Muscle of arm (tissue), 12 donors: ENCODE data around the gene SSBP3. TPM values are rescaled to one million over a fixed set of nuclear protein-coding genes. Genes with fewer than 3 reads are reported as not detected.

ENCODE experiments used
- DNase-seq: peaks from one replicate; pipeline ENCODE4 v3.0.0-alpha.2; 2013
- polyA plus RNA-seq, 12 donors: library from polyadenylated mRNA; unstranded; fragments of 120-200 nt; gene quantifications; one replicate each; pipeline ENCODE4 v1.2.1, GENCODE V29; 2013; ENCODE audit not compliant: insufficient read length in 12 of 12

Gene SSBP3
- polyA plus RNA-seq, 12 donors: 49.2 to 117 (median 58.9) TPM; not detected in 1

DNA sequence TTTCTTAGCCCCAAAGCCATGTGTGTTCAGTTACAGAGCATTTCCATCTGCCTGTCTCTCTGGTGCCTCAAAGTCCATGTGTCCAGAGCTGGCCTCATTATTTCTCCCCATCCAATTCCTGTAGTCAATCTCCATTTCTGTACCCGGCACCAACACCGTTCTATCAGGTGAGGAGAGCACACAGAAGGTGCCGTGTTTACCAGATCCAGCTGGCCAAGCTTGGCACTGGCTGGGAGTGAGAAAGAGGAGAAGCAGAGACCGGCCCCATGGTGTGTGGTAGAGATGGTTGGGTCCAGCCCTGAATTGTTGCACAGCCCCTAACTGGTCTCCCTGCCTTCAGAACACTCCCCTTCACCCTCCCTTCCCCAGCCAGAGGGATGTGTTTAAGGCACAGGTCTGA, 7.5 kb upstream of the SSBP3 start:
- DNase-seq: no peak

DNA sequence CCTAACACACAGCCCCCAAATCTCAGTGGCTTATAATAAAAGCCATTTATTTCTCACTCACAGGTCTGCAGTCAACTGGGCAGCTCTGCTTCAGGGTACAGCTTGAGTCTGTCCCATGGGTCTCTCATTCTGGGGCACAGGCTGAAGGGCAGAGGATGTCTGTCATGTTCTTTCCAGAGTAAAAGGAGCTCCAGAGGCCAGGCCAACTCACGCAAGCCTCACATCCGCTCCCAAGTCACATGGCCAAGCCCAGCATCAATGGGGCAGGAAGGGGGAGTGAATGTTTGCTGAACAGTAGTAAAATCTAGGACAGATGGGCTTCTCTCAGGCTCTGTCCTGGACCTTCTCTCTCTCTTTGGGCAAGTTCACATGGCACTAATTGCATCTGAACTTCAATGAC, 7.1 kb upstream of the SSBP3 start:
- DNase-seq: peak; percentile 45

DNA sequence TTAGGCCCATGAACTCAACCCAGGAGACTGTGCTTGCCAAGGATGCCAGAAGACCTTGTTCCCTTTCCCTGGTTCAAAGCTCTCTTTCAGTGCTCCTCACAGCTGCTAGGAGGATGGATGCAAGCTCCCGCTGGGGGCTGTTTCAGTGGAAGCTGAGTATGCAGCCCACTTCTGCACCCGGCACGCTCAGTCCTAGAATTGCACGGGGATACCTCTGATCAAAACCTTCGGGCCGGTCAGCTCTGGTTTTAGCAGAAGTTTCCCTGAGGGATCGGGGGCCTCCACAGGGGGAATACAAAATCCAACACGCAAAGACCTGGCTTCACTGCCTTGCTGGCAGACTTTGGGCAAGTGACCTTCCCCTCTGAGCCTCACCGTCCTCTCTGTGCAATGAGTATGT, 4.2 kb upstream of the SSBP3 start:
- no peak for DNase-seq

DNA sequence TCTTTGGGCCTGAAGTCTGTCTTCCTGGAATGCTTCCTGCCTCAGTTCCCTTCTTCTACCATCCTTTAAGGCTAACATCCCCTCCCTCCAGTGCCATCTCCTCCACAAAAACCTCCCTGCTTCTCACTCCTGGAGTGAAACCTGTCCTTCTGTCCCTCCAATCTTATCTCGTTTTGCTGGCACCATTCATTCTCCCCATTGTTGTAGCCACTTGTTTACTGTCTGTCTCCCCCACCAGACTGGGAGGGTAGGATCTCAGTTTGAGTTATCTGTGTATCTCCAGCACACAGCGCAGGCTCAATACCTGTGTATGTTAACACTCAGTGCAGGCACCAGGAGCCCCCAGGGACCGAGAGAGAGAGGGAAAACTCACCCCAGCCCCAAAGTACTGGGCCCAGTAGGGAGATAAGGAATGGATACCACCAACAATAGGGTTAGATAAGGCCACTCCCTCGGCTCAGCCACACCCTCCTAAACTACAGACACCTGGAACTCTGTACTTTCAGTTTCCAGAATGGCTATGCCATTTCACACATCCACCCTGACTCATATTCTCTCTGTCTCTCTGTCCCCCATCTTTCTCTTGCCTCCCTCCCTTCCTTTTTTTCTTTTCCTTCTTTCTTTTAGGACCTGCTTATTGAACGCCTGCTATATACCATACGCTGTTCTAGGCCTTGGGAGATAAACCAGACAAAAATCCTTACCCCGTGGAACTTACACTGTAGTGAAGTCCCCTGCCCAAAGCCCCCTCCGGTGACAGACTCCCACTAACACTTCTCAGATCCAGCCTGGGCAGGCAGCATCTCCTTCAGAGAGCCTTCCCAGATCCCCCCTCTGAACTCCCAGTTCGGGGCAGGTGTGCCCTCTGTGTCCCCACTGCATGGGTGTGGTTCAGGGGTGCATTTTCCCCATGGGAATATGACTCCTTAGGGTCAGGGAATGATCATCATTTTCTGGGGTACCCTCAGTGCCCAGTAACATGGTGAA, 3.3 kb upstream of the SSBP3 start:
- DNase-seq: no peak

DNA sequence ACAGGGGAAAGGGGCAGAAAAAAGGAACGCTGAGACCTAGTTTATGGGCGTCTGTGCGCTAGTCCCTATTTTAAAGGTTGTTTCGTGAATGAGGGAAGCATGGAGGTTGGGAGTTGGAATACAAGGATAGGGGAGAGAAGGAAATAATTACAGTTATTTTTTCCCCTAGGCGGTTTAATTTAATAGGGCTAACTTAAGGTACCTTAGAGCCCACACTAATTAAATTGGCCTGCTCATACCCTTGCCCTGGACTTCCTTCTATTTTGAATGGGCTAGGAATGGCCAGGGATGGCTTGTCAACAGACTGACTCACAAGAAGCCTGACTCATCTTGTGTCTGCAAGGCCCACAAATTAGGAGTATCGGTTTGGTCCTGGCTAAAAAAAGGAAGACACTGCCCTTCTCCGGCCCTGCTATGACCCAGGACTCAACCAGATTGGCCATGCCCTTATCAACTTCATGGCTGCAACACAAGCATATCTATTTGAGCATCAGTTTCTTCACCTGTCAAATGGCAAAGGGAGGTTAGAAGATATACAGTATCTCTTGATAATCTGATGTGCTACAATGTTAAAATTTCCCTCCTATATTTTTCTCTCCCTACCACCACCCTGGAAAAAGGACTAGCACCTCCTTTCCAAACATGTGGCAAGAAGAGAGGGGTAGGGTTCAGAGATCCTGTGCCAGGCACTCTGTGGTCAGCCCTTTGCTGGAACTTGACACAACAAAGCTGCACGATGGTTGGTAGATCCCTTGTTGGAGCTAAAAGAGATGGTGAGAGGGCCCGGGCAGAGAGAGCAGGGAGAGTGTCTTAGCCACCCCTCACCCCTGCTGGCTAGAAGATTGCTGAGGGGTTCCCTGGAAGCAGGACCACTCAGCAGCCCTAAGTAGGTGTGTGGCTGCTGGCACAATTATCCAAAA, 2.2 kb upstream of the SSBP3 start:
- no peak for DNase-seq

DNA sequence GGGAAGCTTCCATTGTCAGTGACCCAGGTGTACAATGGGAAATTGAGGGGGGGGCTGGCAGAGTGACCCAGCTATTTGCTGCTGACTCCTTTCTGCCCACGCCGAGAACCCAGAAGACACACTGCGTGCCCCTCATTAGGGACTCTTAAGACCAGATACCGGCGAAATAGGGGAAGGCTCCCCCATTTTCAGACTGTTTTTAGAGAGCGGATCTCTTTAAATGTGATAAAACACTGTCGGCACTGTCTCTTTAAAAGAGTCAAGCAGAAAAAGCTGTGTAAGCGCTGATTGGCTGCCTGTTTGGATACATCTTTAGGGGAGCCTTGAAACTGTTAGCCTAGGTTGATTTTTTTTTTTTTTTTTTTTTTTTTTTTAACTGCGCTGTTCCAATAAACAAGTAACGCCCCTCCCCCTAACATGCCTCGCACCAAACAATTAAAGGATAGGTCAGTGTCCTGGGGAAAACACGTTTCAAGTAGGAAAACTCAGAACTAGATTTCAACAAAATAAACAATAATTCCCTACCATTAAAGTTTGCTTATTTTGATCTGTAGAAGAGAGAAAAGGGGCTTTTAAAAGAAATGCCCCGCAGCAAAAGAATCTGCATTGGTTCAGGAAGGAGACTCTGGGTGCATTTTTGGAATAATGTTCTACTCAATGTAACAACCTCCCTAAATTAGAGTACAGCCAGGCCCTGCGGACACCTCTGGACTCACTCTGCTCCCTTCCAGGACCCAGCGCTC, 1.4 kb upstream of the SSBP3 start:
- peak; percentile 92 for DNase-seq

DNA sequence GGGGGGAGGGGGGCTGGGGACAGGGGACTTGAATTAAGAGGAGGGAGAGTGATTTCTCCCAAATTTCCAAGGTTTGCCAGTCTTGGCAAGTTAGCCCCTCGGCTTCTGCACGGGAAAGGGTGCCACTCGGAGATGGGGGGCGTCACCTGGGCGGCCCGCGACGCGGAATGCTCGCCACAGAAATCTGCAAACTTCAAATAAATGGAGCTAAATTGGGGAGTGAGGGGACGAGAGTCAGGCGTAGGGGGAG, 885 bp upstream of the SSBP3 start:
- DNase-seq: no peak

DNA sequence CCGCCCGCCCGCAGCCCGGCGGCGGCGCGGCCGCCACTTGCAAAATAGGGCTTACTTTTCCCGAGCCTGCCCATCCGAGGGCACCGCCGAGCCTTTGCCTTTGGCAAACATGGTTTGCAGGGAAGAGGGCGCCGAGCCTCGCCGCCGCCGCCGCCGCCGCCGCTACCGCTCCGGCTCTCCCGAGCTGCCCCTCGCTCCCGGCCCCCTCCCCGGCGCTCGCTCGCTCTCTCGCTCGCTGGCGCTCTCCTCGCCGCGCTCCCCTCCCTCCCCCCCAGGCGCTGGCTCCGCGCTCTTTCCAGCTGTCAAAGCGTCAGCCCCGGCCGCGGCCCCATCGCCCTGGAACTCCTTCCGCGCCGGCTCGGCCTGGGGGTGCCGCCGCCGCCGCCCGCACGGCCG, 298 bp downstream of the SSBP3 start:
- peak; percentile 51 for DNase-seq

DNA sequence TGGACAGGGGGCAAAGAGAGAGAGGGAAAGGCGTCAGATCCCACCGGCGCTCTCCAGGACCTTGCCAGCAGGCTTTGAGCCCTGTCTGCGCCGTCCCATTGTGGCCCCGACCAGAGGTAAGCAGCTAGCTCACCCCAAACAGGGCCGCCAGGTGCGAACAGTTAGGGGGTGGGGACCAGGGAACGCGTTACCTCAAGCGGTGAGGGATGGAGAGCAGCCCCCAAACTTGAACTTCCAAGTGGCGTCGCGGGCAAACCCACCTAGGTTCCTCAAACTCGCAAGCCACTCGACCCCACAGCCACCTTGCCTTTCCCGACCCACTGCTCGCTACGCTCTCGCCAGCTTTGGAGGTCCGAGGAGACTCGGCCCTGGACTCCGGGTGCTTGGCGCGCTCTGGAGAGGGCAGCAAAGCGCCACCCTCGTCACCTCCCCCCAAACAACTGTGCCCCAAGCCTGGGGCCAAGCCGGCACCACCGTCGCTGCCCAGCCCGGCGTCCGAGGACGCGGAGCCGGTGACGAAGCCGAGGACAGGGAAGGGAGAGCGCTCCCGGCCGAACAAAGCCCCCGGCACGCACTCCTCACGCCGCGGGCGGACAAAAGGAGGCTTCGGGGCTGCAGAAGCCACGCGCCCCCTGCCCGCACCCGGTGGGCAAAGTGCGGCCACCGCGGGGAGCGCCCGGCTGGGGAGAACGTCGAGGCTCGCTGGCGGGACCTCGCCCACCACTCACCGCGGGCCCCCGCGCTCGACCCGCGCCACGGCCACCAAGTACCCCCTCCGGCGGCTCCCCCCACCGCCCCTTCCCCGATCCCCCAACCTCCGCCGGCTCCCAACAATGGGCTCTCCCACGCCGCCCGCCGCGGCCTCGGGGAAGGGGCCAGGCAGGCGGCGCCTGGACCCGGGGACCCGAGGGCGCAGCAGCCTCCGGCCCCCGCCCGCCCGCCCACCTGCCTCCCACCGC, 976 bp downstream of the SSBP3 start:
- DNase-seq: no peak

DNA sequence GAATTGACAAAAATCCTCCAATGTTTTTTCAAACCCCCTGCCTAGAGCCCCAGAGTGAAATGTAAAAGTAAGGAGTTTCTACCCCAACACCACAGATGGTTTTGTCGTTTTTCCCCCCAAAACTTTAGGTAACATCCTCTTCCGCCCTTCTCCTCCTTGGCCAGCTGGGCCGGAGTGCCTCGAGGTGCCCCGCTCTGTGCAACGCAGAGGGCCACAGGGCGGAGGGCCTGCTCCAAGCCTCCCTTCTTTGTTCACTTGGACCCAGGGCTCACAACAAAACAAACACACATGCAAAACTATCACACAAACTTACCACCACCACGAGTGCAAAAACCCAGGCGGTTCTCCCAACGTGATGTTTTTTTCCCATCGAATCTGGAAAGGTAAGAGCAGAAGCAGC, 1.9 kb downstream of the SSBP3 start:
- DNase-seq: no peak

DNA sequence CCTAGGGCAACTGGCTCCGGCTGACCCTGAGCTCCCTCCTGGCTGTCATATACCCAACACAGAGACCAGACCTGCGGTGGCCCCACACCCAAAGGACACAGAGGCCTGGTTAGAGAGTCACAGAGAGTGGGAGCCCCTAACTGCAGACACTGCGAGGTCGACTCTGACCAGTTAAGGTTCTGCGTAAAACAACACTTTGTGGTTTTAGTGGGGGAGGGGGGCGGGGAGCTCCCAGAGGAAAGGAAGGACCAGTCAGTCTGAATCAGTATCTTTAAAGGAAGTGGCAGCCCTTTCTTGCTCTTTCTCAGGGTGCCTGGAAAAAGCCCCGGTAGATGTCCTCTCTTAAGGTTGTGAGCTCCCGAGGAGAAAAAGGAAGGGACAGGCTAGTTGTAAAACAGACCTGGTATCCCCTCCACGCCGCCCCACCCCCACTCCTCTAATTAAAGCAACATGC, 2.4 kb downstream of the SSBP3 start:
- no peak for DNase-seq

DNA sequence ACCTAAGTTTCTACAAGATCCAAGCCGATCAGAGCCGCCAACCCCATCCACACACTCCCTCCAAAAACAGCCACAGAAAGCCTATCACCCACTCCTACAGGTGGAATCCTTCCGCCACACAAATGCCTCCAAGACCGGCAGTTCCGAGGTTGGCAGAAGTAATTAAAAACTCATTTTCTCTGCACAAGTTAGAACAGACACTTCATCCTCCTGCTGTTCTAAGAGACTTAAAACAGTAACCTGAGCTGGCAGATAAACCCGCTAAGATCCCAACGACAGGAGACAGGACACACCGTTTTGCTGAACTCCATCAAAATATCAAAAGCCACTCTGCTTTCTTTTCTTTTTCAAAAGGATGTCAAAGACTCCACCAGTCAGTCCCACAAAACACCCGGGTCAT, 2.8 kb downstream of the SSBP3 start:
- DNase-seq: no peak

DNA sequence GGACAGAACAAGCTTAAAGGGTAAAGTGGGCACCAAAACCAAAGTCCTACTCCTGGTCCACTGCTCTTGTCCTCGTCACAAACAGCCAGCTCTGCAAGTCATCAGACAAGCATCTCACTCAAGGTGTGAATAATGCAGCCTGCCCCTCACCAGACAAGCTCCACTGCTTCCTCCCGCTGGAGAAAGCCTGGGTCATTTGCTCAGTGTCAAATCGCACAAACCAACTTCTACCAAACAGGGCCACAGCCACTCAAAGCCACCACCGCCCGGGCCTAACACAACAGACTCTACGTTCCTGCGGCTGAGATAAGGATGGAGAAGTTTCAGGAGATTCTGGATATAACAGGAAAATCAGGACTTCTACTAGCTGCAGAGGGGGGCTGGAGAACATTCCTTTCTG, 3.3 kb downstream of the SSBP3 start:
- no peak for DNase-seq

DNA sequence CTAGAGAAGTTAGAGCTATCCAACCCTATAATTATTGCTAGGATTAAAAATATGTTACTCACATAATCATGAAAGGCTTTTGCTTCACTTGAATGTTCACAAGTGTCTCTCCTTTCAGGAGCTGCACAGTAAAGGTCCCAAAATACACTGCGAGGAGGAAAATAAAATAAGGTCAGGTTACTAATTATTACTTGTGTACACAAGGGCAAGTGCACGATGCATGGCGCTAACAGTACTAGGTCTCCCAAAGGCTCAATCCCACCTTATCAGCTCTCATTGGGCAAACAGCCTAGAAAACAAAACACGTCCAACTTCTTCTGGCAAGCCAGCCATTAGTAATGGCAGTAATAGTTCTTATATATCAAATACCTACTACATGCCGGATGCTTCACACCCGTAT, 4.4 kb downstream of the SSBP3 start:
- no peak for DNase-seq

DNA sequence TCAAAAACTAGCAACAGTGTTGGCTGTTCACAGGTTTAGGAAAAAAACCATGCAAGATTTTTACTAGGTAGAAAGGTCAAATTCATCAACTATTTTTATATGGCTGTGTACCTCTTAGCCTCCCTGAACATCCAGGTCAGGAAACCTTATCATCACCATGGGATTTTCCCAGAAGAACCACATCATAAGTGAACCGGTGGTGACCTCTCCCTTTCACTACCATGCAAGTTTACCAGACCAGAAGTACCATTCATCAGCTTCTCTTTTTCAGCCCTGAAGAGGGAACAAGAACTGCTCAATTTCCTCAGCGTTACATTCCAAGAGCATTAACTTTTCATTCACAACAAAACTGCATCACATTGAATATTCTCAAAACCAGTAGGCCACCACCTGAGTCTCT, 5.9 kb downstream of the SSBP3 start:
- no peak for DNase-seq

DNA sequence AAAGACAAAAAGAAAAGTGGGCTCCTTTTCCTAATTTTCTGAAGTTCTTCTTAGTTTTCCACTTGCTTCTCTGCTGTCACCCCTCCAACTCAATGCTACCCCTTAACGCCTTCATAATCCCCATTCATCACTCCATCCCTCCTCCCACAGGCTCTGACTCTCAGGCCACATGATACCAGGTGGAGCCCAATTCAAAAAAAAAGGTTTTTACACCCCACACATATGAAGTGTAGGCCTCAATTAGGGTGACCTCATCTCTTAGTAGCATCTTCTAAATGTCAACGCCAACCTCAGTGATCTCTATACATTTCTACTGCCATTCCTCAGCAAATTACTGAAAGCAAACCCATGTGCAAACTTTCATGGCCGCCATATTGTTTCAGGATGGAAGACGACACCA, 6.4 kb downstream of the SSBP3 start:
- no peak for DNase-seq

DNA sequence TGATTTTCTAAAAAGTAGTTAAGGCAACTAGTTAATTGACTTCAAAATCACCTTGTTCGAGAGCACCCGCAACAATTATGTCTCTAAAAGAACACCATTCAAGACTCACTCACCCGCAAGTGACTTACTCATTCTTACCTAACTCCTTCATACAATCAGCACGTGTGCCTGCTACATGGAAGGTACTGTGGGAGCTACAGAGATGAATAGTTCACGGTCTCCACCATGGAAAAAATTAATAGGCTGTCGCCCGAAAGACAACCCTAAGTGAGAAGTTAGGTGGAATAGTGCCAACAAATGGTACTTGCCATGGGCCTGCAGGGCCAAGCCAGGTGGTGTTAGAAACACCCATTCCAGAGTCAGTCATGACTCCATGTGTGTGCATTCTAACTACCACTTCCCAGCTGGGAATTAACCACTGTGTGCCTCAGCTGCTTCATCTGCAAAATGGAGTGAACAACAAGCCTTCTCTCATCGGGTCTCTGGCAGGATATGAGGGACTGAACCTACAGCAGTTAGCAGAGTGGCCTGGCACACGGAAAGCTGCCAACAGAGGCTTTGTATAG, 7.1 kb downstream of the SSBP3 start:
- DNase-seq: no peak

DNA sequence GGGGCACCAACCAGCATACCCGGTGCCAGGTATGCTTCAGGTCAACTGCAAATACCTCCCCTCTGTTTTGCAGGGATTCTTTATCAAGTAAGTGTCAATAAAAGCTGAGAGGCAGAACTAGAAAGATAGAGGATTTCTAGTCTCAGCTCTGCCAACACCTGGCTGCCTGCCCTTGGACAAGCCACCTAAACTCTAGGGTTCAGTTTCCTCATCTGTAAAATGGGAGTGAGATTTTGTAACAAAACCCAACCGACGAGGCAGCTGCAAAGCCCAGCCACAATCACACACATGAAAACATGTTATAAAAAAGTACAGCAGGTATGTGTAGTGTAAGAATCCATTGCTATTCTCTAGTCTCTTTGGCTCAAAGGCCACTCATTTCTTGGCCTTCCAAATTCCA, 8.2 kb downstream of the SSBP3 start:
- DNase-seq: no peak

DNA sequence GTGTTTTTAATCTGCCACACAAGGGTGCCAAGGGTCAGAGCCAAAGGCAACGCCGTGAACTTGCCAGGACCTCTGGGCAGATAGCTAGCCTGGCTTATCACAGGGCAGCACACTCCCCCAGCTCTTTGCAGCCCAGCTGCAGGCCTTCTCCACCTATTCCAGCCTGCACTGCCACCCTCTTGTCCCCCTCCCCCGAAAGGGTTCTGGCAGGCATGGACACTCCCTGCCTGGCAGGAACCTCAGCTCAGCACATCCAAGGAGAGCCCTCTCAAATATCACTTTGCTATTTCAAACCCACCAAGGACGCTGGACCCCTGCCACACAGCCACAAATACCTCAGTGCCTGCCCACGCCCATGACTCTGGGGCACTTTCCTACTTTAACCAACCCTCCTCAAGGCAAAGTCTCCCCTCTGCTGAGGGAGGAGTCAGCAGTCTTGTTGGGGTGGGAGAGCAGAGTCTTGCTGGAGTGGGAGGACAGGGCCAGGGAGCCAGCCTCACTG, 9.1 kb downstream of the SSBP3 start:
- DNase-seq: no peak

DNA sequence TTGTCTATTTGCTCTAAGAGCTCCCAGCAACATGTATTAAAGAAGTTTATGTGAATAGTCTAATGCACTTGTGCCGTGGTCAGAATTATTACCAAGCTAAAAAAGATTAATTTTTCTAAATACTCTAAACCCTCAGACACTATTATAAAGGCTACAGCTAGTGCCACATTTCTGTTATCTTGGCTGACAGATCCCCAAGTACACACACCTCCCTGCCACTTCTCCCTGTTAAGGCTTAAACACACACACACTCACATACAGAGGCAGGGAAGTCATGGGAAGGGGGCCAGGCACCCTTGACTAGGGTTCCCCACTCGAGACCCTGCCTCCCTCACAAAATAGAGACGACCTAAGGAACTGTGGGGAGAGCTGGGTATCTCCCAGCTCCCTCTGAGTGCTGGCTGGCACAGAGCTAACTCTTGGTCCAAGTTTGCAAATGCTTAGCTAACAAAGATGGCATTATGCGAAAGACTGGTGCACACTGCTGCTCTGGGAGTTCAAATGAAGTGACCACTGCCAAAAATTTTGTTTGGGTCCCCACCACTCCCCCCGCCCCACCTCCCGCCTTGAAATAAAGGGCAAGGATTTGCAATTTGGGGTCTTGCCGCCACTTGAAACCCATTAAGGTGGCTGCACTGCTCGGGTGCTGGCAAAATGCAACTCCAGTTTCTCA, 9.8 kb downstream of the SSBP3 start:
- DNase-seq: no peak
